ENCODE data around the gene ZC4H2.
"Not testable (repeated sequence)": the region's sequence is repeated elsewhere in the genome, so short reads cannot be mapped to it uniquely, and the experiment has no call there.

The ZC4H2 gene

DNA sequence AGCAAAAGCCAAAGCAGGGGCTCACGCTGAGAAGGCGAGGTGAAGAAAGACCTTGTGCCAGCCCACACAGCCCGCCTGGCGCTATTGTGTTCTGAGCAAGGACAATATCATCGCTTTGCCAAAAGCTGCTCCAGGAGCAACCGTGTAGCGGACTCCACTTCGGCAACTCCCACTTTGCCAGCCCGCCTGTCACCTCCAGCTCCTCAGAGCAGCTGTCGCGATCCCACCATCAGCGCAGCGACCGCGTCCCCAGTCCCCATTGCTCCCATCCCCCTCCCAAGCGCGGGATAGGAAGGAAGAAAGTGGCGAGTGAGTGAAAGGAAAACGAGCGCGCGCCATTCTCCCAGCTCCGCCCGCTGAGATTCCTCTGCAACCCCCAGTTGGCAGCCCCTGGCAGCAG is 759 bp downstream of the ZC4H2 start:
- peak overlapping the region; percentile 32 to 37 for H3K9ac ChIP-seq (ENCODE audit: low read depth in 1 of 2, low read length in 2 of 2)
- no peaks in the 10 kb centered on the region for H3K36me3 ChIP-seq (ENCODE audit: control insufficient read depth in 1 of 2, insufficient read depth in 2 of 2, low read length in 2 of 2)
- no peaks in the 10 kb centered on the region for H3K9me3 ChIP-seq (ENCODE audit: control insufficient read depth in 1 of 2, low read length in 2 of 2)
- peak overlapping the region; percentile 81 to 84 for H3K4me3 ChIP-seq (ENCODE audit: low read depth in 1 of 2, low read length in 2 of 2)
- no peak overlapping the region for H3K27ac ChIP-seq (ENCODE audit: low read depth, low read length)
- H3K27me3 ChIP-seq (ENCODE audit: control insufficient read depth in 1 of 2, insufficient read depth in 2 of 2, low read length in 2 of 2) = no peaks in the 10 kb centered on the region
- H3K4me1 ChIP-seq (ENCODE audit: control insufficient read depth in 1 of 2, insufficient read depth in 2 of 2, low read length in 2 of 2) = no peaks in the 10 kb centered on the region

DNA sequence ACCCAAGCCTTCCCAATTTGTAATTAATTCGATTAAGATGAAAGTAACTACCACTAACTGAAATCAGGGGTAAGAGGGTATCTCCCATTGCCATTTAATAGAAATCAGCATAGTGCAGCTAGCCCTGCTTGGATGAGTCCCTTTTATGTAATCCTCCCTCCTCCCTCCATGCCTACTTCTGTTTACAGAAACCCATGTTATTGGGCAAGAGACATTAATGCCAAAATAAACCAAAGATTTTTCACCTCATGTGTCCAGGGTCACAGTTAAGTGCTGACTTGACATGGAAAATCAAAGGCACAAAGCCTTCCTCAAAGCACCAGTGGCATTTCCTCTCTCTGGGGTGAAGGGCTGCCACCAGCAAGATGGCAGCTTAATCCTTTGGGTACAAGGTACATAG is 50.8 kb downstream of the ZC4H2 start:
- H3K9me3 ChIP-seq (ENCODE audit: control insufficient read depth in 1 of 2, low read length in 2 of 2) = peaks cover 0 to 5% of the 10 kb centered on the region in 2 donors
- H3K27ac ChIP-seq (ENCODE audit: low read depth, low read length) = no peak overlapping the region
- no peak overlapping the region for H3K9ac ChIP-seq (ENCODE audit: low read depth in 1 of 2, low read length in 2 of 2)
- no peaks in the 10 kb centered on the region for H3K36me3 ChIP-seq (ENCODE audit: control insufficient read depth in 1 of 2, insufficient read depth in 2 of 2, low read length in 2 of 2)
- H3K27me3 ChIP-seq (ENCODE audit: control insufficient read depth in 1 of 2, insufficient read depth in 2 of 2, low read length in 2 of 2) = no peaks in the 10 kb centered on the region
- H3K4me1 ChIP-seq (ENCODE audit: control insufficient read depth in 1 of 2, insufficient read depth in 2 of 2, low read length in 2 of 2) = no peaks in the 10 kb centered on the region
- H3K4me3 ChIP-seq (ENCODE audit: low read depth in 1 of 2, low read length in 2 of 2) = no peak overlapping the region

DNA sequence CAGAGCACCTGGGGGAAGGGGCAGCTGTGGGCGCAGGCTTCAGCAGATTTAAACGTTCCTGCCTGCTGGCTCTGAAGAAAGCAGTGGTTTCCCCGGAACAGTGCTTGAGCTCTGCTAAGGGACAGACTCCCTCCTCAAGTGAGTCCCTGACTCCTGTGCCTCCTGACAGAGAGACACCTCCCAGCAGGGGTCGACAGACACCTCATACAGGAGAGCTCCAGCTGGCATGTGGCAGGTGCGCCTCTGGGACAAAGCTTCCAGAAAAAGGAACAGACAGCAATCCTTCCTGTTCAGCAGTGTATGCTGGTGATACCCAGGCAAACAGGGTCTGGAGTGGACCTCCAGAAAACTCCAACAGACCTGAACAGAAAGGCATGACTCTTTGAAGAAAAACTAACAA is 68.1 kb downstream of the ZC4H2 start:
- no peaks in the 10 kb centered on the region for H3K9me3 ChIP-seq (ENCODE audit: control insufficient read depth in 1 of 2, low read length in 2 of 2)
- no peak overlapping the region for H3K4me3 ChIP-seq (ENCODE audit: low read depth in 1 of 2, low read length in 2 of 2)
- no peaks in the 10 kb centered on the region for H3K27me3 ChIP-seq (ENCODE audit: control insufficient read depth in 1 of 2, insufficient read depth in 2 of 2, low read length in 2 of 2)
- no peak overlapping the region for H3K9ac ChIP-seq (ENCODE audit: low read depth in 1 of 2, low read length in 2 of 2)
- no peaks in the 10 kb centered on the region for H3K36me3 ChIP-seq (ENCODE audit: control insufficient read depth in 1 of 2, insufficient read depth in 2 of 2, low read length in 2 of 2)
- H3K4me1 ChIP-seq (ENCODE audit: control insufficient read depth in 1 of 2, insufficient read depth in 2 of 2, low read length in 2 of 2) = no peaks in the 10 kb centered on the region
- no peak overlapping the region for H3K27ac ChIP-seq (ENCODE audit: low read depth, low read length)

DNA sequence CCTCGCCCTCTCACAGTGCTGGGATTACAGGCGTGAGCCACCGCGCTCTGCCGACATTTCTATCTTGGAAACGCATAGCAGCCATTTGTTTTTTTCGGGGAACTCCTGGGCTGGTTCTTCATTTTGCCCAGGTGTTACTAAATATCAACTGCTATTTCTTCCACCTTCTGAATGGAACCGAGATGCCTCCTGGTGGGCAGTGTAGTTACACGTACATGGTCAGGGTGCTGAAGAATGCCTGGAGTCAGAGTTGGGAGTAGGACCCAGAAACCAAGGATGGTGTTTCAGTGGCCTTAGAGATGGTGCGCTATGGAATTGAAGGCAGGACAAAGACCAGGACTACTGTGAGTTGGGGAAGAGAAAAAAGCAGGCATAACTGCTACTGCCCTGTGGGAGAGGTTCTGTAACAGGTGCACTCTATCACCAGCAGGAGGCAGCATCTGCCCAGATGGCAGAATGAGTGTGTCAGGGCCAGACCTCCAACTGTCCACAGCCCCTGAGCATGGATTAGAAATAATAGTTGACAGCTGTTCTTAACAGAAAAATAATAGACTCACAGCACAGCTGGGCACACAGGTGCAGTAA is 81.7 kb downstream of the ZC4H2 start:
- no peak overlapping the region for H3K4me3 ChIP-seq (ENCODE audit: low read depth in 1 of 2, low read length in 2 of 2)
- H3K27me3 ChIP-seq (ENCODE audit: control insufficient read depth in 1 of 2, insufficient read depth in 2 of 2, low read length in 2 of 2) = no peaks in the 10 kb centered on the region
- no peaks in the 10 kb centered on the region for H3K4me1 ChIP-seq (ENCODE audit: control insufficient read depth in 1 of 2, insufficient read depth in 2 of 2, low read length in 2 of 2)
- no peaks in the 10 kb centered on the region for H3K9me3 ChIP-seq (ENCODE audit: control insufficient read depth in 1 of 2, low read length in 2 of 2)
- H3K27ac ChIP-seq (ENCODE audit: low read depth, low read length) = no peak overlapping the region
- no peak overlapping the region for H3K9ac ChIP-seq (ENCODE audit: low read depth in 1 of 2, low read length in 2 of 2)
- no peaks in the 10 kb centered on the region for H3K36me3 ChIP-seq (ENCODE audit: control insufficient read depth in 1 of 2, insufficient read depth in 2 of 2, low read length in 2 of 2)

DNA sequence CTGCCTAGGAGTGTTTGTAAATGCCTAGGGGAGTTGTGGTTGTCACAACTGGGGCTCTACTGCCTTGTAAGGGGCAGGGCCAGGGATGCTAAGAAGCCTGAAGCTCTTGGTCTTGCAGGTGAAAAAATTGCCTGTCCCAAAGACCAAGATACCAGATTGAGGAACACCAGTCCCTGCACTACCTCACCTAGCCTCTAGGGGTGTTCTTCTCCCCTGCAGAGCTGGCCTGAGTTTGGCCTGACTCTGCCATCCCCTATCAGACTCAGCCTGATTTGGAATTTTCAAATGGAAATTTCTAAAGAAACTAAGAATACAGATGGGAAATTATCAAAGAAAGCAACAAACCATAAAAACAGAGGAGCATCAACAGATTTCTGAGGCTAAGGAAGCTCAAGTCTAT is 90.4 kb downstream of the ZC4H2 start:
- no peak overlapping the region for H3K9ac ChIP-seq (ENCODE audit: low read depth in 1 of 2, low read length in 2 of 2)
- no peaks in the 10 kb centered on the region for H3K4me1 ChIP-seq (ENCODE audit: control insufficient read depth in 1 of 2, insufficient read depth in 2 of 2, low read length in 2 of 2)
- H3K27me3 ChIP-seq (ENCODE audit: control insufficient read depth in 1 of 2, insufficient read depth in 2 of 2, low read length in 2 of 2) = no peaks in the 10 kb centered on the region
- no peaks in the 10 kb centered on the region for H3K9me3 ChIP-seq (ENCODE audit: control insufficient read depth in 1 of 2, low read length in 2 of 2)
- H3K27ac ChIP-seq (ENCODE audit: low read depth, low read length) = no peak overlapping the region
- no peaks in the 10 kb centered on the region for H3K36me3 ChIP-seq (ENCODE audit: control insufficient read depth in 1 of 2, insufficient read depth in 2 of 2, low read length in 2 of 2)
- no peak overlapping the region for H3K4me3 ChIP-seq (ENCODE audit: low read depth in 1 of 2, low read length in 2 of 2)

DNA sequence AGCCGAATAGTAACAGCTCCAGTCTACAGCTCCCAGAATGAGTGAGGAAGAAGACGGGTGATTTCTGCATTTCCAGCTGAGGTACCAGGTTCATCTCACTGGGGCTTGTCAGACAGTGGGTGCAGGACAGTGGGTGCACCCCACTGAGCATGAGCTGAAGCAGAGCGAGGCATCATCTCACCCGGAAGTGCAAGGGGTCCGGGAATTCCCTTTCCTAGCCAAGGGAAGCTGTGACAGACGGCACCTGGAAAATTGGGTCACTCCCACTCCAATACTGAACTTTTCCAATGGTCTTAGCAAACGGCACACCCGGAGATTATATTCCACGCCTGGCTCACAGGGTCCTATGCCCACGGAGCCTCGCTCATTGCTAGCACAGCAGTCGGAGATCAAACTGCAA is 97.5 kb downstream of the ZC4H2 start:
- not testable (repeated sequence) for H3K9me3 ChIP-seq (ENCODE audit: control insufficient read depth in 1 of 2, low read length in 2 of 2); H3K9ac ChIP-seq (ENCODE audit: low read depth in 1 of 2, low read length in 2 of 2); H3K27me3 ChIP-seq (ENCODE audit: control insufficient read depth in 1 of 2, insufficient read depth in 2 of 2, low read length in 2 of 2); H3K36me3 ChIP-seq (ENCODE audit: control insufficient read depth in 1 of 2, insufficient read depth in 2 of 2, low read length in 2 of 2); H3K4me3 ChIP-seq (ENCODE audit: low read depth in 1 of 2, low read length in 2 of 2); H3K27ac ChIP-seq (ENCODE audit: low read depth, low read length); H3K4me1 ChIP-seq (ENCODE audit: control insufficient read depth in 1 of 2, insufficient read depth in 2 of 2, low read length in 2 of 2)

DNA sequence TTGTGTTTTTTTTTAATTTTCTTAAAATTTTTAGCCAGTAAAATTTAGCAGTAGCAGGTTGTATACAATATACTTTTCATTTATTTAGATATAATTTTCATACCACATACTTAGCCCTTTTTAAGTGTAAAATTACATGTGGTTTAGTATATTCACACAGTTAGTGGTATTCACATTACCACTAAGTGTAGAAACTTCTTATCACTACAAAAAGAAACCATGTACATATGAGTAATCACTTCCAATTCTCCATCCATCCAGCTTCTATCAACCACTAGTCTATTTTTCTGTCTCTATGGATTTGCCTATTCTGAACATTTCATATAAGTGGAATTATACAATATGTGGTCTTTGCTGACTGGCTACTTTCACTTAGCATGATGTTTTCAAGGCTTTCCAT is 109.0 kb downstream of the ZC4H2 start:
- Histone ChIP-seq H3K36me3 (ENCODE audit: control insufficient read depth in 1 of 2, insufficient read depth in 2 of 2, low read length in 2 of 2) (no peaks in the 10 kb centered on the region), H3K4me1 (ENCODE audit: control insufficient read depth in 1 of 2, insufficient read depth in 2 of 2, low read length in 2 of 2) (no peaks in the 10 kb centered on the region), H3K27ac (ENCODE audit: low read depth, low read length) (no peak overlapping the region), H3K27me3 (ENCODE audit: control insufficient read depth in 1 of 2, insufficient read depth in 2 of 2, low read length in 2 of 2) (no peaks in the 10 kb centered on the region), H3K9ac (ENCODE audit: low read depth in 1 of 2, low read length in 2 of 2) (no peak overlapping the region), H3K9me3 (ENCODE audit: control insufficient read depth in 1 of 2, low read length in 2 of 2) (no peaks in the 10 kb centered on the region), H3K4me3 (ENCODE audit: low read depth in 1 of 2, low read length in 2 of 2) (no peak overlapping the region)

Data from duodenal mucosa (tissue), 2 donors.